ENCODE measurements around the gene ARNT2.

ARNT2 gene

DNA sequence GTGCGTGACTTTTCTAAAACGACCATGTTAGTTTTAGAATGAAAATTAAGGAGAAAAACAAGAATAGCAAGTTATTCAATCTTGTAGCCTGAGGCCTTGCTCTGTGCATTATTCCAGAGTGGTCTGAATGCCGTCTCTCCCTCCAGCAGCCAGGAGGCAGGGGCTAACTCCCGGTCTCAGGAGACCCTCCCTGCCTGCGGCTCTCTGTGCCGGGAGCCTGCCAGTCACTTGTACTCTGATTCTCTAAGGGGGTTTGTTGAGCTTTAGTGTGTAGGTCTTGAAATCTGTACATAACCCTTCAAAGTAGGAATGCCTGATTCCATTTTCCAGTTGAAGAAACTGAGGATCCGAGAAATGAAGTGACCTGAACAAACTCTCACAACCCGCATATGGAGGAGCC lies 97.3 kb downstream of the ARNT2 start:
- Histone ChIP-seq H3K9me3 (ENCODE audit: low read length) (no peaks in the 10 kb centered on the region), H3K4me2 (ENCODE audit: low read length) (no peak overlapping the region), H3K27me3 (ENCODE audit: insufficient read depth, low read length) (no peaks in the 10 kb centered on the region; the same call in 1 of the 2 replicates), H2AFZ (ENCODE audit: low read length) (no peak overlapping the region), H3K4me3 (ENCODE audit: low read depth, low read length, poor library complexity, severe bottlenecking) (no peak overlapping the region), H4K20me1 (ENCODE audit: insufficient read depth, low read length) (no peaks in the 10 kb centered on the region), H3K79me2 (ENCODE audit: insufficient read depth, low read length) (no peaks in the 10 kb centered on the region), H3K4me1 (ENCODE audit: insufficient read depth, low read length, severe bottlenecking) (no peaks in the 10 kb centered on the region), H3K9ac (ENCODE audit: low read length) (no peak overlapping the region), H3K27ac (ENCODE audit: low read depth, low read length, poor library complexity, severe bottlenecking) (no peak overlapping the region), H3K36me3 (ENCODE audit: insufficient read depth, low read length) (no peaks in the 10 kb centered on the region), H3F3A (ENCODE audit: insufficient read depth, low read length) (no peaks in the 10 kb centered on the region), H3K9me2 (ENCODE audit: low read depth, low read length) (no peaks in the 10 kb centered on the region)
- no peak for TF ChIP-seq EZH2 (IDR thresholded peaks at IDR 0.05; ENCODE audit: borderline replicate concordance, low read length)
- TF ChIP-seq CTCF (IDR thresholded peaks at IDR 0.05; ENCODE audit: low read length), result no peak

GRCh38 chr15:80502782-80503181 lies 98.6 kb downstream of the ARNT2 start:
- no peak overlapping the region for H3K4me3 ChIP-seq (ENCODE audit: low read depth, low read length, poor library complexity, severe bottlenecking)
- no peak overlapping the region for H3K27ac ChIP-seq (ENCODE audit: low read depth, low read length, poor library complexity, severe bottlenecking)
- no peaks in the 10 kb centered on the region for H4K20me1 ChIP-seq (ENCODE audit: insufficient read depth, low read length)
- no peak overlapping the region for H3K9ac ChIP-seq (ENCODE audit: low read length)
- no peaks in the 10 kb centered on the region for H3K79me2 ChIP-seq (ENCODE audit: insufficient read depth, low read length)
- H3K4me2 ChIP-seq (ENCODE audit: low read length), result no peak overlapping the region
- no peak overlapping the region for H2AFZ ChIP-seq (ENCODE audit: low read length)
- H3K36me3 ChIP-seq (ENCODE audit: insufficient read depth, low read length), result no peaks in the 10 kb centered on the region
- H3F3A ChIP-seq (ENCODE audit: insufficient read depth, low read length), result no peaks in the 10 kb centered on the region
- no peak for TF ChIP-seq EZH2 (IDR thresholded peaks at IDR 0.05; ENCODE audit: borderline replicate concordance, low read length)
- no peak for TF ChIP-seq CTCF (IDR thresholded peaks at IDR 0.05; ENCODE audit: low read length)
- H3K4me1 ChIP-seq (ENCODE audit: insufficient read depth, low read length, severe bottlenecking), result no peaks in the 10 kb centered on the region
- H3K9me3 ChIP-seq (ENCODE audit: low read length), result no peaks in the 10 kb centered on the region
- H3K9me2 ChIP-seq (ENCODE audit: low read depth, low read length), result no peaks in the 10 kb centered on the region
- no peaks in the 10 kb centered on the region; the same call in 1 of the 2 replicates for H3K27me3 ChIP-seq (ENCODE audit: insufficient read depth, low read length)

- H3K9me2 ChIP-seq (ENCODE audit: low read depth, low read length), result no peaks in the 10 kb centered on the region
- H3K4me2 ChIP-seq (ENCODE audit: low read length), result no peak overlapping the region
- H2AFZ ChIP-seq (ENCODE audit: low read length), result no peak overlapping the region
- H3K9ac ChIP-seq (ENCODE audit: low read length), result no peak overlapping the region
- H3F3A ChIP-seq (ENCODE audit: insufficient read depth, low read length), result no peaks in the 10 kb centered on the region
- no peaks in the 10 kb centered on the region for H3K4me1 ChIP-seq (ENCODE audit: insufficient read depth, low read length, severe bottlenecking)
- no peak overlapping the region for H3K27ac ChIP-seq (ENCODE audit: low read depth, low read length, poor library complexity, severe bottlenecking)
- H3K9me3 ChIP-seq (ENCODE audit: low read length), result no peaks in the 10 kb centered on the region
- no peaks in the 10 kb centered on the region for H3K36me3 ChIP-seq (ENCODE audit: insufficient read depth, low read length)
- H4K20me1 ChIP-seq (ENCODE audit: insufficient read depth, low read length), result no peaks in the 10 kb centered on the region
- H3K4me3 ChIP-seq (ENCODE audit: low read depth, low read length, poor library complexity, severe bottlenecking), result no peak overlapping the region
- H3K27me3 ChIP-seq (ENCODE audit: insufficient read depth, low read length), result no peaks in the 10 kb centered on the region; the same call in 1 of the 2 replicates
- no peak for TF ChIP-seq CTCF (IDR thresholded peaks at IDR 0.05; ENCODE audit: low read length)
- TF ChIP-seq EZH2 (IDR thresholded peaks at IDR 0.05; ENCODE audit: borderline replicate concordance, low read length), result no peak
- H3K79me2 ChIP-seq (ENCODE audit: insufficient read depth, low read length), result no peaks in the 10 kb centered on the region
These were observed 99.3 kb downstream of the ARNT2 start for GRCh38 chr15:80503319-80503952.

Data from OCI-LY1 (cell line).